ENCODE data around the gene ERICH6B. TPM values are rescaled to one million over a fixed set of nuclear protein-coding genes. Genes with fewer than 3 reads are reported as not detected.

ERICH6B gene
- total and polyA plus RNA-seq, 10 of the 15 experiments (the other 5 are each of a cell fraction or from before 2014, with no cell fraction given), result 0.27 to 0.75 (median 0.33) TPM; not detected in 7

- H3K4me1 ChIP-seq (ENCODE audit: control insufficient read depth, insufficient read depth, low read length), result no peaks in the 10 kb centered on the region; the same call in 1 of the 2 replicates
- DNase-seq (ENCODE audit: low read depth, low spot score), result no peak
- ATAC-seq, result no peak
- H3K9ac ChIP-seq (ENCODE audit: control insufficient read depth, insufficient read depth, low read length), result no peak overlapping the region
- ChIA-PET POLR2A (no interaction called here), RAD21 (ENCODE audit: unreplicated experiment) (no interaction called here), CTCF (no interaction called here), SMC1A (ENCODE audit: uncharacterized antibody, unreplicated experiment) (no interaction called here)
- intact Hi-C loops (cut with micrococcal nuclease; ENCODE audit: unreplicated experiment), result no loop called here
- peaks cover 0 to 2% of the 10 kb centered on the region in 2 experiments; a peak in 2 of 4 replicates for H3K27me3 ChIP-seq (replicated peaks in 1 of 2; ENCODE audit: control insufficient read depth in 2 of 2, insufficient read depth in 2 of 2, low read length in 1 of 2)
- no peak overlapping the region for H2AFZ ChIP-seq (ENCODE audit: control insufficient read depth, low read depth, low read length)
- no peaks in the 10 kb centered on the region for H3K36me3 ChIP-seq (ENCODE audit: control insufficient read depth in 2 of 2, insufficient read depth in 2 of 2, low read length in 1 of 2)
- no TSS peak for BruUV-seq (replicated peaks)
- H3K4me2 ChIP-seq (ENCODE audit: control insufficient read depth, insufficient read depth), result no peak overlapping the region
- no peaks in the 10 kb centered on the region for H4K20me1 ChIP-seq (ENCODE audit: control insufficient read depth, insufficient read depth)
- in situ Hi-C loops (cut with MboI), result no loop called here
- H3K79me2 ChIP-seq (ENCODE audit: control insufficient read depth, insufficient read depth, low read length), result no peaks in the 10 kb centered on the region
- 0% methylated on average over 2 of the region's 2 CpGs for WGBS (ENCODE audit: insufficient coverage, insufficient replicate concordance, low lambda C conversion rate, missing lambda C conversion rate)
- TF ChIP-seq ZNF622 (IDR thresholded peaks at IDR 0.05) (no peak), PBX3 (IDR thresholded peaks at IDR 0.05; ENCODE audit: insufficient replicate concordance, low read depth, low read length) (no peak), SMC3 (IDR thresholded peaks at IDR 0.05; ENCODE audit: borderline replicate concordance, low read length) (no peak), RFX5 (IDR thresholded peaks at IDR 0.05; ENCODE audit: low read depth, low read length) (no peak), PAX8 (IDR thresholded peaks at IDR 0.05) (no peak), TAF1 (IDR thresholded peaks at IDR 0.05; ENCODE audit: borderline replicate concordance, low read depth, low read length) (no peak), MXI1 (IDR thresholded peaks at IDR 0.05; ENCODE audit: low read depth, low read length) (no peak), KAT2A (conservative IDR thresholded peaks at IDR 0.05; ENCODE audit: control insufficient read depth, low read depth, low read length) (no peak), TBL1XR1 (IDR thresholded peaks at IDR 0.05; ENCODE audit: low read depth, low read length) (no peak), REST (IDR thresholded peaks at IDR 0.05; ENCODE audit: low read depth, low read length) (no peak), JUND (IDR thresholded peaks at IDR 0.05; ENCODE audit: low read depth, low read length) (no peak), HDGF (IDR thresholded peaks at IDR 0.05) (no peak), ZNF207 (IDR thresholded peaks at IDR 0.05; ENCODE audit: borderline replicate concordance) (no peak), IKZF2 (IDR thresholded peaks at IDR 0.05) (no peak), MTA2 (IDR thresholded peaks at IDR 0.05; ENCODE audit: low read depth) (no peak), WRNIP1 (IDR thresholded peaks at IDR 0.05; ENCODE audit: borderline replicate concordance, low read depth, low read length) (no peak), FOS (IDR thresholded peaks at IDR 0.05; ENCODE audit: borderline replicate concordance, extremely low read depth, insufficient read length) (no peak)
- TF ChIP-seq, protein P1, sequence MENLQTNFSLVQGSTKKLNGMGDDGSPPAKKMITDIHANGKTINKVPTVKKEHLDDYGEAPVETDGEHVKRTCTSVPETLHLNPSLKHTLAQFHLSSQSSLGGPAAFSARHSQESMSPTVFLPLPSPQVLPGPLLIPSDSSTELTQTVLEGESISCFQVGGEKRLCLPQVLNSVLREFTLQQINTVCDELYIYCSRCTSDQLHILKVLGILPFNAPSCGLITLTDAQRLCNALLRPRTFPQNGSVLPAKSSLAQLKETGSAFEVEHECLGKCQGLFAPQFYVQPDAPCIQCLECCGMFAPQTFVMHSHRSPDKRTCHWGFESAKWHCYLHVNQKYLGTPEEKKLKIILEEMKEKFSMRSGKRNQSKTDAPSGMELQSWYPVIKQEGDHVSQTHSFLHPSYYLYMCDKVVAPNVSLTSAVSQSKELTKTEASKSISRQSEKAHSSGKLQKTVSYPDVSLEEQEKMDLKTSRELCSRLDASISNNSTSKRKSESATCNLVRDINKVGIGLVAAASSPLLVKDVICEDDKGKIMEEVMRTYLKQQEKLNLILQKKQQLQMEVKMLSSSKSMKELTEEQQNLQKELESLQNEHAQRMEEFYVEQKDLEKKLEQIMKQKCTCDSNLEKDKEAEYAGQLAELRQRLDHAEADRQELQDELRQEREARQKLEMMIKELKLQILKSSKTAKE (IDR thresholded peaks at IDR 0.05; ENCODE audit: low read depth, poor library complexity, severe bottlenecking), result no peak
- no peak overlapping the region for H3K27ac ChIP-seq (ENCODE audit: control insufficient read depth, insufficient read depth)
- no peak for FAIRE-seq
- no peak overlapping the region for H3K4me3 ChIP-seq
- no peaks in the 10 kb centered on the region; the same call in 2 of the 3 replicates for H3K9me3 ChIP-seq (replicated peaks; ENCODE audit: control insufficient read depth, insufficient read depth, low read length)
Observed at GRCh38 chr13:45596800-45597475, 18.6 kb downstream of the ERICH6B start.
